OCI-LY1 (cell line): Measurements from ENCODE around the gene NREP.

Source experiments
- EZH2 ChIP-seq: fragments of 200-600 bp; sonication (generic), shearing (Covaris generic); IDR thresholded peaks from 2 replicates; pipeline ENCODE4 v1.8.0; 2017; ENCODE audit warnings: borderline replicate concordance, mixed run types, mild to moderate bottlenecking, antibody characterized with exemption, low read length, moderate library complexity, mixed read lengths
- TF ChIP-seq, protein P1 (sequence below): fragments of 200-600 bp; sonication (generic), shearing (Covaris generic); IDR thresholded peaks from 2 replicates; pipeline ENCODE4 v1.5.1; 2017; ENCODE audit warnings: mild to moderate bottlenecking, antibody characterized with exemption, low read length, moderate library complexity, mixed read lengths

DNA sequence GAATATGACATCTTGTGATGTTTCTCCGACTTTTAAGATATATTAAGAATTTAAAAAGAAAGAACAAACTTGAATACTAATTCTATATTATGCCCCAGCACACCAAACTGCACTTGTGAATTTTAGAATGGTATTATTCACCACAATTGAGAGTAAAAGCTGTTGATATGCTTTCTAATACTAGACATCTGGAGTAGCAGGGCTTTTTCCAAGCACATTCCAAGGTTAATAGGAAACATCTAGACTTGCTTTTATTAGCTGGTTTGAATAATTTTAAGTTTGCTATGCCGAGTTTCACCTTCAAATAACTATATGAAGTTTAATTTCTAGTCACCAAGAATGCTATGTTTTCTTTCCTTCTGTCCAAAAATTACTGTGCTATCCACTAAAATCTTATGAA is 13.5 kb downstream of the NREP start:
- TF ChIP-seq, protein P1, sequence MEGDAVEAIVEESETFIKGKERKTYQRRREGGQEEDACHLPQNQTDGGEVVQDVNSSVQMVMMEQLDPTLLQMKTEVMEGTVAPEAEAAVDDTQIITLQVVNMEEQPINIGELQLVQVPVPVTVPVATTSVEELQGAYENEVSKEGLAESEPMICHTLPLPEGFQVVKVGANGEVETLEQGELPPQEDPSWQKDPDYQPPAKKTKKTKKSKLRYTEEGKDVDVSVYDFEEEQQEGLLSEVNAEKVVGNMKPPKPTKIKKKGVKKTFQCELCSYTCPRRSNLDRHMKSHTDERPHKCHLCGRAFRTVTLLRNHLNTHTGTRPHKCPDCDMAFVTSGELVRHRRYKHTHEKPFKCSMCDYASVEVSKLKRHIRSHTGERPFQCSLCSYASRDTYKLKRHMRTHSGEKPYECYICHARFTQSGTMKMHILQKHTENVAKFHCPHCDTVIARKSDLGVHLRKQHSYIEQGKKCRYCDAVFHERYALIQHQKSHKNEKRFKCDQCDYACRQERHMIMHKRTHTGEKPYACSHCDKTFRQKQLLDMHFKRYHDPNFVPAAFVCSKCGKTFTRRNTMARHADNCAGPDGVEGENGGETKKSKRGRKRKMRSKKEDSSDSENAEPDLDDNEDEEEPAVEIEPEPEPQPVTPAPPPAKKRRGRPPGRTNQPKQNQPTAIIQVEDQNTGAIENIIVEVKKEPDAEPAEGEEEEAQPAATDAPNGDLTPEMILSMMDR = no peak
- no peak for TF ChIP-seq EZH2
